Ovary (tissue), 3 donors: ENCODE data around the gene CCDC149.

ENCODE experiments used
- POLR2A ChIP-seq: fragments of 450-650 bp; IDR thresholded peaks from one replicate; pipeline ENCODE4 v1.6.1; 2017; ENCODE audit warnings: antibody characterized with exemption, mild to moderate bottlenecking, moderate library complexity
- TF ChIP-seq, protein P1 (sequence below), 3 donors: fragments of 450-650 bp in 2 of 3; fragments of 200-600 bp in 1 of 3; IDR thresholded peaks; one replicate each; pipeline versions ENCODE4 v1.5.1 to v1.8.0; 2016 to 2022; ENCODE audit warnings: antibody characterized with exemption in 3 of 3, mild to moderate bottlenecking in 1 of 3
- donor health status: DM: no; HTN: no; CAD: no.

- TF ChIP-seq, protein P1, sequence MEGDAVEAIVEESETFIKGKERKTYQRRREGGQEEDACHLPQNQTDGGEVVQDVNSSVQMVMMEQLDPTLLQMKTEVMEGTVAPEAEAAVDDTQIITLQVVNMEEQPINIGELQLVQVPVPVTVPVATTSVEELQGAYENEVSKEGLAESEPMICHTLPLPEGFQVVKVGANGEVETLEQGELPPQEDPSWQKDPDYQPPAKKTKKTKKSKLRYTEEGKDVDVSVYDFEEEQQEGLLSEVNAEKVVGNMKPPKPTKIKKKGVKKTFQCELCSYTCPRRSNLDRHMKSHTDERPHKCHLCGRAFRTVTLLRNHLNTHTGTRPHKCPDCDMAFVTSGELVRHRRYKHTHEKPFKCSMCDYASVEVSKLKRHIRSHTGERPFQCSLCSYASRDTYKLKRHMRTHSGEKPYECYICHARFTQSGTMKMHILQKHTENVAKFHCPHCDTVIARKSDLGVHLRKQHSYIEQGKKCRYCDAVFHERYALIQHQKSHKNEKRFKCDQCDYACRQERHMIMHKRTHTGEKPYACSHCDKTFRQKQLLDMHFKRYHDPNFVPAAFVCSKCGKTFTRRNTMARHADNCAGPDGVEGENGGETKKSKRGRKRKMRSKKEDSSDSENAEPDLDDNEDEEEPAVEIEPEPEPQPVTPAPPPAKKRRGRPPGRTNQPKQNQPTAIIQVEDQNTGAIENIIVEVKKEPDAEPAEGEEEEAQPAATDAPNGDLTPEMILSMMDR (IDR thresholded peaks at IDR 0.05), result no peak
- TF ChIP-seq POLR2A, result no peak
Observed at GRCh38 chr4:24914460-24914859, 1.6 kb upstream of the CCDC149 start.
